IMR-90 (cell line): ENCODE results near the gene ATP8B3. TPM values are rescaled to one million over a fixed set of nuclear protein-coding genes. Genes with fewer than 3 reads are reported as not detected.

Experiments
- ATAC-seq: fragments of 200-7000 bp; cut with Tn5 transposase; 2 replicates; pipeline ENCODE4 v1.9.1; 2020; ENCODE audit warnings: low read depth, mild to moderate bottlenecking, moderate library complexity
- BruUV-seq: library from RNA; stranded (reverse); fragments of 400-500 nt; replicated peaks from 2 replicates; lab custom pipeline; 2021; lab: Mats Ljungman, UMichigan
- CTCF ChIA-PET: fragments of 300-600 bp; formaldehyde crosslinking; extraction: SDS; loops from one replicate; lab custom pipeline; 2021; ENCODE audit warnings: antibody characterized with exemption; lab: Yijun Ruan, JAX
- POLR2A ChIA-PET: fragments of 300-600 bp; sonication (Branson Sonifier 250); formaldehyde crosslinking; loops from one replicate; lab custom pipeline; 2022; ENCODE audit warnings: antibody characterized with exemption; ENCODE audit not compliant: unreplicated experiment; lab: Charles Lee
- DNase-seq: peaks from one replicate; pipeline ENCODE4 v3.0.0; 2013
- H2AFZ ChIP-seq: replicated peaks from 2 replicates; pipeline ENCODE3; 2013; ENCODE audit warnings: low read length, mild to moderate bottlenecking; ENCODE audit not compliant: poor library complexity
- H2AK5ac ChIP-seq: 2 replicates; pipeline ENCODE4 v1.6.1; 2013; ENCODE audit warnings: low read depth, low read length, inconsistent platforms
- H2AK9ac ChIP-seq: replicated peaks from 2 replicates; pipeline ENCODE3; 2013; ENCODE audit warnings: mild to moderate bottlenecking, low read depth, low read length, moderate library complexity; ENCODE audit not compliant: poor library complexity
- H2BK120ac ChIP-seq: 2 replicates; pipeline ENCODE4 v1.6.1; 2013; ENCODE audit warnings: low read depth, low read length, inconsistent platforms
- H2BK15ac ChIP-seq: 3 replicates; pipeline ENCODE4 v1.6.1; 2013; ENCODE audit warnings: low read depth, low read length, inconsistent platforms
- H2BK20ac ChIP-seq: 2 replicates; pipeline ENCODE4 v1.6.1; 2013; ENCODE audit warnings: low read depth, mild to moderate bottlenecking, inconsistent platforms, low read length, moderate library complexity
- H2BK5ac ChIP-seq: 2 replicates; pipeline ENCODE4 v1.6.1; 2013; ENCODE audit warnings: mild to moderate bottlenecking, low read depth, low read length, inconsistent platforms; ENCODE audit not compliant: poor library complexity, severe bottlenecking
- H3K14ac ChIP-seq: replicated peaks from 2 replicates; pipeline ENCODE4 v1.6.1; 2013; ENCODE audit warnings: low read depth, low read length, inconsistent platforms
- H3K18ac ChIP-seq: 2 replicates; pipeline ENCODE4 v1.6.1; 2013; ENCODE audit warnings: low read depth, low read length, control low read depth
- H3K23ac ChIP-seq: 2 replicates; pipeline ENCODE4 v1.6.1; 2013; ENCODE audit warnings: low read depth, low read length, inconsistent platforms
- H3K27ac ChIP-seq: 2 replicates; pipeline ENCODE4 v1.5.1; 2013; ENCODE audit warnings: mild to moderate bottlenecking, control low read depth, low read length; ENCODE audit not compliant: insufficient read depth
- H3K27me3 ChIP-seq: 2 replicates; pipeline ENCODE4 v1.6.1; 2013; ENCODE audit warnings: low read length; ENCODE audit not compliant: control insufficient read depth, insufficient read depth
- H3K36me3 ChIP-seq: 2 replicates; pipeline ENCODE4 v1.6.1; 2013; ENCODE audit warnings: low read length, mixed read lengths; ENCODE audit not compliant: control insufficient read depth, insufficient read depth
- H3K4ac ChIP-seq: 2 replicates; pipeline ENCODE4 v1.6.1; 2013; ENCODE audit warnings: low read depth, low read length, inconsistent platforms
- H3K4me1 ChIP-seq: 2 replicates; pipeline ENCODE4 v1.6.1; 2013; ENCODE audit warnings: low read length, mixed read lengths; ENCODE audit not compliant: control insufficient read depth, insufficient read depth
- H3K4me2 ChIP-seq: 2 replicates; pipeline ENCODE4 v1.6.1; 2013; ENCODE audit warnings: low read depth, mild to moderate bottlenecking, control low read depth, low read length, moderate library complexity
- H3K4me3 ChIP-seq: 2 replicates; pipeline ENCODE4 v1.5.1; 2013; ENCODE audit warnings: low read depth, mild to moderate bottlenecking, control low read depth, low read length, moderate library complexity; ENCODE audit not compliant: insufficient read depth
- H3K56ac ChIP-seq: 2 replicates; pipeline ENCODE4 v1.6.1; 2013; ENCODE audit warnings: low read length, inconsistent platforms; ENCODE audit not compliant: insufficient read depth; ENCODE audit errors: extremely low read depth
- H3K79me1 ChIP-seq, 2 experiments: 2 replicates each; pipeline ENCODE4 v1.6.1; 2013; ENCODE audit warnings: low read length in 2 of 2, inconsistent platforms in 1 of 2, low read depth in 1 of 2
- H3K9ac ChIP-seq: 2 replicates; pipeline ENCODE4 v1.6.1; 2013; ENCODE audit warnings: low read depth, low read length, control low read depth
- H3K9me1 ChIP-seq: 2 replicates; pipeline ENCODE4 v1.6.1; 2013; ENCODE audit warnings: low read length, inconsistent platforms; ENCODE audit not compliant: insufficient read depth
- H3K9me3 ChIP-seq: 2 replicates; pipeline ENCODE4 v1.6.1; 2013; ENCODE audit warnings: low read length; ENCODE audit not compliant: control insufficient read depth, insufficient read depth
- H4K20me1 ChIP-seq: 2 replicates; pipeline ENCODE4 v1.6.1; 2013; ENCODE audit warnings: low read length, inconsistent platforms; ENCODE audit not compliant: insufficient read depth
- H4K5ac ChIP-seq: 2 replicates; pipeline ENCODE4 v1.6.1; 2013; ENCODE audit warnings: mild to moderate bottlenecking, low read depth, low read length, control low read depth
- H4K8ac ChIP-seq, 2 experiments: 2 replicates each; pipeline ENCODE4 v1.6.1; 2013; ENCODE audit warnings: low read depth in 2 of 2, low read length in 2 of 2, control low read depth in 1 of 2, inconsistent platforms in 1 of 2
- H4K91ac ChIP-seq: 2 replicates; pipeline ENCODE4 v1.6.1; 2013; ENCODE audit warnings: low read depth, low read length, inconsistent platforms; ENCODE audit not compliant: insufficient read depth
- MAZ ChIP-seq: IDR thresholded peaks from 2 replicates; pipeline ENCODE4 v1.6.1; 2012; ENCODE audit warnings: low read depth, mild to moderate bottlenecking, low read length, improper control_type of control experiment, moderate library complexity, borderline replicate concordance
- POLR2A ChIP-seq: IDR thresholded peaks from 2 replicates; pipeline ENCODE4 v1.6.1; 2012; ENCODE audit warnings: mild to moderate bottlenecking, low read depth, low read length
- WGBS, 2 experiments: methylation state at CpG; one replicate each; pipeline versions ENCODE4 v1.1.5 to v1.1.7; 2013; ENCODE audit warnings: missing lambda C conversion rate in 2 of 2; ENCODE audit not compliant: insufficient read length in 1 of 2; ENCODE audit errors: extremely low coverage in 2 of 2; 5-methylcytosine and 5-hydroxymethylcytosine counted together
- dilution Hi-C: fragments of 300-500 bp; cut with HindIII; formaldehyde crosslinking; loops from one replicate; pipeline ENCODE4 v1.14.3; 2018; ENCODE audit warnings: low sequenced_read_pairs; ENCODE audit not compliant: unreplicated experiment
- in situ Hi-C: fragments of 300-500 bp; cut with MboI; formaldehyde crosslinking; loops from 3 replicates; pipeline ENCODE4 v1.14.3; 2019; ENCODE audit warnings: low sequenced_read_pairs, inconsistent platforms, mixed read lengths
- intact Hi-C: fragments of 100-400 bp; cut with micrococcal nuclease; formaldehyde crosslinking; loops from 2 replicates; pipeline ENCODE4 v1.10.0; 2022
- polyA plus RNA-seq, 3 experiments: library from polyadenylated mRNA; depleted of rRNA; stranded (reverse); fragments of >200 nt; gene quantifications; 2 replicates each; pipeline ENCODE4 v1.2.3, GENCODE V29; 2012; ENCODE audit warnings: low replicate concordance in 1 of 3
- total RNA-seq: library from RNA; depleted of rRNA; stranded (reverse); fragments of >200 nt; gene quantifications from 2 replicates; pipeline ENCODE4 v1.2.3, GENCODE V29; 2012

ATP8B3 gene
- total and polyA plus RNA-seq, 2 of the 4 experiments (the other 2 are of a cell fraction) = 1.6 to 8.1 TPM

- H3K56ac ChIP-seq = no peak overlapping the region
- no peaks in the 10 kb centered on the region for H3K36me3 ChIP-seq
- H2BK15ac ChIP-seq = no peak overlapping the region
- no peak overlapping the region for H2BK20ac ChIP-seq
- no peak overlapping the region for H4K8ac ChIP-seq
- no peak overlapping the region for H2AK9ac ChIP-seq
- no peak overlapping the region for H2AK5ac ChIP-seq
- H2AFZ ChIP-seq = no peak overlapping the region
- intact Hi-C loops (no loop called here), dilution Hi-C loops (no loop called here), in situ Hi-C loops (no loop called here)
- H3K4me3 ChIP-seq = no peak overlapping the region
- H2BK120ac ChIP-seq = no peak overlapping the region
- no peak overlapping the region for H3K9ac ChIP-seq
- no peaks in the 10 kb centered on the region for H3K9me1 ChIP-seq
- H4K5ac ChIP-seq = no peak overlapping the region
- WGBS, 2 experiments = 58% methylated on average over 3 of the region's 10 CpGs; no CpG with 5 or more reads in 1 of the 2 experiments
- CTCF ChIA-PET = interaction anchor here (1.2 kb wide), 1 partner anchor 13 kb away, joined by 3 read pairs; no protein-coding TSS in a partner anchor
- no TSS peak for BruUV-seq
- H3K79me1 ChIP-seq = peaks cover 8 to 78% of the 10 kb centered on the region in 2 experiments
- no peaks in the 10 kb centered on the region for H3K9me3 ChIP-seq
- H3K4ac ChIP-seq = no peak overlapping the region
- DNase-seq (no peak), ATAC-seq (no peak)
- peaks cover 56% of the 10 kb centered on the region for H4K20me1 ChIP-seq
- no peak overlapping the region for H2BK5ac ChIP-seq
- H3K27me3 ChIP-seq = no peaks in the 10 kb centered on the region
- H3K4me1 ChIP-seq = peaks cover 19% of the 10 kb centered on the region
- no peak overlapping the region for H3K4me2 ChIP-seq
- POLR2A ChIA-PET = no interaction called here
- no peak overlapping the region for H3K14ac ChIP-seq
- H4K91ac ChIP-seq = no peak overlapping the region
- H3K23ac ChIP-seq = no peak overlapping the region
- TF ChIP-seq POLR2A = no peak
- TF ChIP-seq MAZ = no peak
- H3K27ac ChIP-seq = no peak overlapping the region
- no peak overlapping the region for H3K18ac ChIP-seq
Observed at GRCh38 chr19:1849886-1850398, 37.9 kb upstream of the ATP8B3 start.
